Stimulated activated effector memory CD8-positive, alpha-beta T cell treated with anti-CD3 and anti-CD28 coated beads, Interleukin-12 subunit alpha, Interleukin-12 subunit beta, amount 100 ng/mL, for 72 hours (primary cell): Measurements from ENCODE around the gene CEP97.
A peak's percentile ranks its signal among the peaks of the same experiment; 100 is the strongest.
"Not testable (repeated sequence)": the region's sequence is repeated elsewhere in the genome, so short reads cannot be mapped to it uniquely, and the experiment has no call there.

Experiments
- ATAC-seq: fragments of 150-1000 bp; cut with Tn5 transposase; 2 replicates; pipeline ENCODE4 v1.10.0; 2021
- DNase-seq, 2 donors: peaks; one replicate each; pipeline ENCODE4 v3.0.0; 2021 to 2022; ENCODE audit warnings: low spot score in 2 of 2
- H3K27ac Mint-ChIP-seq: one replicate; pipeline ENCODE4 v1.8.0; 2022; ENCODE audit warnings: mild to moderate bottlenecking, mixed read lengths
- H3K36me3 Mint-ChIP-seq: one replicate; pipeline ENCODE4 v1.8.0; 2022; ENCODE audit warnings: mild to moderate bottlenecking, mixed read lengths
- H3K4me1 Mint-ChIP-seq: one replicate; pipeline ENCODE4 v1.8.0; 2022; ENCODE audit warnings: mixed read lengths
- H3K4me3 Mint-ChIP-seq: one replicate; pipeline ENCODE4 v1.8.0; 2022; ENCODE audit warnings: mild to moderate bottlenecking, mixed read lengths
- H3K9me3 Mint-ChIP-seq: one replicate; pipeline ENCODE4 v1.8.0; 2022; ENCODE audit warnings: mixed read lengths

The CEP97 gene

DNA sequence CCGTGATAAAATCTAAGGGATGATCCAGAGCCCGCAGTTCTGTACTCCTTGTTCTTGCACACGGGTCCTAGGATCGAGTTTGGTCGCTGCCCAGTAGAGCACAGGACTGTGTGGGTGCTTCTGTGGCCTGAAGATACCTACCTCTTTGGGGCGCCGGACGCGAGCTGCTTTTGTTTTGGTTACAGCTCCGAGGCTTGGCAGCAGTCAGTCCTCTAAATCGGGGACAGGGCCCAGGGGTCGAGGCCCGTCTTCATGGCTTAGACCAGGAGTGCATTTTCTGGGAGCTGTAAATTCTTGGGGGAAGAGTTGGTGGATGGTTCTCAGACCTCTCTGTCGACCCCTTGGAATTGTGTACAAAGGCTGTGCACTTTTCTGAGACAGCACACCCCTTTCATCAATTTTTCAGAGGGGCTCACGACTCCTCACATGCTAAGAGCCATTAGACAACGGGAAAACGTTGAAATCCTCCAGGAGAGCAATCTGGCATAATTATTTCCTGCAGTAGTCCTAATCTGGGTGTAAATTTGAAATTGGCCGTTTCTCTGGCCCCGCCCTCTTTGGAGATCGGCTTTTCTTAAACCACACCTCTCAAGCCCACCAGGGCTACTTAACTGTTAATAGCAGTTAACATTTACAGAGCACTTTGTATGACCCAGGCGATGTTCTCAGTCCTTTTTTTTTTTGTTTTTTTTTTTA is 928 bp downstream of the CEP97 start:
- peak in 1 of 2 donors; percentile 21 for DNase-seq
- peaks cover 49% of the 10 kb centered on the region for H3K36me3 Mint-ChIP-seq
- peak; percentile 37 for ATAC-seq
- H3K4me1 Mint-ChIP-seq = peaks cover 28% of the 10 kb centered on the region
- peak overlapping the region; percentile 92 for H3K27ac Mint-ChIP-seq
- peak overlapping the region; percentile 94 for H3K4me3 Mint-ChIP-seq
- no peaks in the 10 kb centered on the region for H3K9me3 Mint-ChIP-seq

DNA sequence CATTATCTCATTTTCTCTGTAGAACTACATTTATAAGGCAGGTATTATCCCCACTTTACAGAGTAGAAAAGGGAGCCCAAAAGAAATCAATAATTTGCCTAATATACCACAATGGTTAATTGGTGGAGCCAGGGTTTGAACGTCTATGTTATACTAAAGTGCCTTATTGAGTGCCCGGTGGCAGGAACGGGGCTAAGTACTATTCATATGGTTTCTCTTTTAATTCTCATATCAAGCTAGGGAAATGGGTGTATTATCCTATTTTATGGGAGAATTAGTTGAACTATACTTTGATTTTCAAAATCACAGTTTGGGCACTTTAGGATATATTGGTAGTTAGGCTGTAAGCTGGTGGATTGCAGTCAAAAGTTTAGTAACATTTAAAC is 1.5 kb downstream of the CEP97 start:
- no peak for DNase-seq
- Mint-ChIP-seq H3K27ac (peak overlapping the region; percentile 92), H3K9me3 (no peaks in the 10 kb centered on the region), H3K36me3 (peaks cover 54% of the 10 kb centered on the region), H3K4me1 (peaks cover 24% of the 10 kb centered on the region), H3K4me3 (peak overlapping the region; percentile 94)
- no peak for ATAC-seq

DNA sequence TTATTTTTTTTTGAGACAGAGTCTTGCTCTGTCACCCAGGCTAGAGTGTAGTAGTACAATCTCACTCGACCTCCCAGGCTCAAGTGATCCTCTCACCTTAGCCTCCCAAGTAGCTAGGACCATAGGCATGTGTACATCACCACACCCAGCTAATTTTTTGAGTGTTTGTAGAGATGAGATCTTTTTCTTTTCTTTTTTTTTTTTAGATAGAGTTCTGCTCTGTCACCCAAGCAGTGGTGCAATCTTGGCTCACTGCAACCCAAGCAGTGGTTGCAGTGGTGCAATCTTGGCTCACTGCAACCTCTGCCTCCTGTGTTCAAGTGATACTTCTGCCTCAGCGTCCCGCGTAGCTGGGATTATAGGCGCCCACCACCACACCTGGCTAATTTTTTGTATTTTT is 5.2 kb downstream of the CEP97 start:
- no peaks in the 10 kb centered on the region for H3K9me3 Mint-ChIP-seq
- H3K27ac Mint-ChIP-seq = no peak overlapping the region
- H3K4me1 Mint-ChIP-seq = no peaks in the 10 kb centered on the region
- no peak overlapping the region for H3K4me3 Mint-ChIP-seq
- DNase-seq = no peak
- no peak for ATAC-seq
- H3K36me3 Mint-ChIP-seq = peaks cover 86% of the 10 kb centered on the region

DNA sequence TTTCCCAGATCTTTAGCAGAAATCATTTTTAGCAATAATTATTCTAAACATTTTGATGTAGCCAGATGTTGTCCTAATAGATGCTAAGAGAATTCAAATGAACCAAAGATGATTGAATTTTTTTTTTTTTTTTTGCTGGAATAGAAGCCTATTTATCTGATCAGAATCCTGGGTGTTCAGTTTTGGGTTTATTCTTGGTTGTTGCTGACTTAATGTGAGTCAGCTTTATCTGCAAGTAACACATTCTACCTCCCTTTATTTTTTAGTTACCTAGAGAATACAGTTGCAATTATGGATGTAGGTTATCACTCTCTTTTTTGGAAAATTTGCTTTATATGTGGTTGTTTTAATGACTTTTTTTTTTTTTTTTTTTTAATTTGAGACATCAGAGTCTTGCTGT is 6.4 kb downstream of the CEP97 start:
- H3K4me1 Mint-ChIP-seq = no peaks in the 10 kb centered on the region
- H3K9me3 Mint-ChIP-seq = no peaks in the 10 kb centered on the region
- H3K36me3 Mint-ChIP-seq = peaks cover 92% of the 10 kb centered on the region
- no peak overlapping the region for H3K27ac Mint-ChIP-seq
- DNase-seq = no peak
- no peak overlapping the region for H3K4me3 Mint-ChIP-seq
- ATAC-seq = no peak

DNA sequence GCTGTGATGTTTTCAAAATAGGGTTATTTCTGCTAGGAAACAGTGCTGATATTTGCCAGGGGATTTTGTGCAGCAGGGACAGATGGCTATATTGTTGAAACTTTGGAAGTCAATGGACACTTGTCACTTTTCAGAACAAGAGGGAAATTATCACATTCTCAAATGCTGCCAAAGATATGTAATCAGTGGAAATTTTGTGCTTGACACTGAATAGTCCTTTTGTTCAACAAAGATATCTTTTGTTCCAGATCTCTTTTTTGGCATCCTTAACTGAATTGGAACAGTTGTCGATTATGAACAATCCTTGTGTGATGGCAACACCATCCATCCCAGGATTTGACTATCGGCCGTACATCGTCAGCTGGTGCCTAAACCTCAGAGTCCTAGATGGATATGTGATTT is 7.8 kb downstream of the CEP97 start:
- no peaks in the 10 kb centered on the region for H3K9me3 Mint-ChIP-seq

DNA sequence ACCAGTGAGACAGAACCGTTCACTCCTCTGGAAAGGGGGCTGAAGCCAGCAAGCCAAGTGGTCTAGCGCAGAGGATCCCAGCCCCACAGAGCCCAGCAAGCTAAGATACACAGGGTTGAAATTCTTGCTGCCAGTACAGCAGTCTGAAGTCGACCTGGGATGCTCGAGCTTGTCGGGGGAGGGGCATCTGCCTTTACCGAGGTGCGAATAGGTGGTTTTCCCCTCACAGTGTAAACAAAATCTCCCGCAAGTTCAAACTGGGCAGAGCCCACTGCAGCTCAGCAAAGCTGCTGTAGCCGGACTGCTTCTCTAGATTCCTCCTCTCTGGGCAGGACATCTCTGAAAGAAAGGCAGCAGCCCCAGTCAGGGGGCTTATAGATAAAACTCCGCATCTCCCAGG is 11.4 kb downstream of the CEP97 start:
- Mint-ChIP-seq H3K4me1 (no peaks in the 10 kb centered on the region), H3K27ac (no peak overlapping the region), H3K9me3 (no peaks in the 10 kb centered on the region), H3K36me3 (peaks cover 66% of the 10 kb centered on the region), H3K4me3 (no peak overlapping the region)
- ATAC-seq (no peak), DNase-seq (no peak)

More for the DNA sequence above, 7.8 kb downstream of the CEP97 start:
- Mint-ChIP-seq H3K36me3 (peaks cover 96% of the 10 kb centered on the region), H3K4me3 (no peak overlapping the region), H3K4me1 (no peaks in the 10 kb centered on the region), H3K27ac (no peak overlapping the region)
- ATAC-seq = no peak
- DNase-seq = no peak

DNA sequence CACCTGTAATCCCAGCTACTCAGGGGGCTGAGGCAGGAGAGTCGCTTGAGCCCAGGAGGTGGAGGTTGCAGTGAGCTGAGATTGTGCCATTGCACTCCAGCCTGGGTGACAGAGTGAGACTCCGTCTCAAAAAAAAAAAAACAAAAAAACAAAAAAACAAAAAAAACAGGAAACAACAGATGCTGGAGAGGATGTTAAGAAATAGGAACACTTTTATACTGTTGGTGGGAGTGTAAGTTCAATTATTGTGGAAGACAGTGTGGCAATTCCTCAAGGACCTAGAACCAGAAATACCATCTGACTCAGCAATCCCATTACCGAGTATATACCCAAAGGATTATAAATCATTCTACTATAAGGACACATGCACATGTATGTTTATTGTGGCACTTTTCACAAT is 17.5 kb downstream of the CEP97 start:
- not testable (repeated sequence) for H3K4me1 Mint-ChIP-seq, H3K9me3 Mint-ChIP-seq, ATAC-seq, H3K27ac Mint-ChIP-seq, DNase-seq, H3K36me3 Mint-ChIP-seq, H3K4me3 Mint-ChIP-seq

DNA sequence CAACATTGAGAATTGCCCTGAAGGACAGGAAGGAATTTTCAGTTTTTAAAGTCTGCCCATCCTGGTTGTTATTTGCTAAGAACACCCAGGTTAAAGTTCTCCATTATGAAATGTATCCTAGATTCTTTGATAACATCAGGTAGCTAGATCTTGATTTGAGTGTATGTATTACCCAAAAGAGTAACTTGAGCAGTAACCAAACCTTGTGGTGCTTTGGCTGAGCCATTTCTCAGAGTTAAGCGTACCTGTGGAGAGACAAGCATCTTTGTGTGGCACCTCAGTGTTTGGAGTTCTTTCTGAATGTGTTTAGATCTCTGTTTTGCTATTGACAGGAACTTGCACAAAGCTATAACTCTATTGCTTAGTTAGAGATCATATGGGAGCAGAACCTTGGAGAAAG is 20.4 kb downstream of the CEP97 start:
- H3K36me3 Mint-ChIP-seq = no peaks in the 10 kb centered on the region
- H3K4me3 Mint-ChIP-seq = no peak overlapping the region
- no peaks in the 10 kb centered on the region for H3K9me3 Mint-ChIP-seq
- H3K27ac Mint-ChIP-seq = no peak overlapping the region
- no peaks in the 10 kb centered on the region for H3K4me1 Mint-ChIP-seq
- DNase-seq (no peak), ATAC-seq (no peak)

DNA sequence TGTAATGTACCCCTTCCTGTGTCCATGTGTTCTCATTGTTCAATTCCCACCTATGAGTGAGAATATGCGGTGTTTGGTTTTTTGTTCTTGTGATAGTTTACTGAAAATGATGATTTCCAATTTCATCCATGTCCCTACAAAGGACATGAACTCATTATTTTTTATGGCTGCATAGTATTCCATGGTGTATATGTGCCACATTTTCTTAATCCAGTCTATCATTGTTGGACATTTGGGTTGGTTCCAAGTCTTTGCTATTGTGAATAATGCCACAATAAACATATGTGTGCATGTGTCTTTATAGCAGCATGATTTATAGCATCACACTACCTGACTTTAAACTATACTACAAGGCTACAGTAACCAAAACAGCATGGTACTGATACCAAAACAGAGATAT is 21.5 kb downstream of the CEP97 start:
- not testable (repeated sequence) for H3K4me1 Mint-ChIP-seq, H3K27ac Mint-ChIP-seq, ATAC-seq, H3K36me3 Mint-ChIP-seq, DNase-seq, H3K9me3 Mint-ChIP-seq, H3K4me3 Mint-ChIP-seq

DNA sequence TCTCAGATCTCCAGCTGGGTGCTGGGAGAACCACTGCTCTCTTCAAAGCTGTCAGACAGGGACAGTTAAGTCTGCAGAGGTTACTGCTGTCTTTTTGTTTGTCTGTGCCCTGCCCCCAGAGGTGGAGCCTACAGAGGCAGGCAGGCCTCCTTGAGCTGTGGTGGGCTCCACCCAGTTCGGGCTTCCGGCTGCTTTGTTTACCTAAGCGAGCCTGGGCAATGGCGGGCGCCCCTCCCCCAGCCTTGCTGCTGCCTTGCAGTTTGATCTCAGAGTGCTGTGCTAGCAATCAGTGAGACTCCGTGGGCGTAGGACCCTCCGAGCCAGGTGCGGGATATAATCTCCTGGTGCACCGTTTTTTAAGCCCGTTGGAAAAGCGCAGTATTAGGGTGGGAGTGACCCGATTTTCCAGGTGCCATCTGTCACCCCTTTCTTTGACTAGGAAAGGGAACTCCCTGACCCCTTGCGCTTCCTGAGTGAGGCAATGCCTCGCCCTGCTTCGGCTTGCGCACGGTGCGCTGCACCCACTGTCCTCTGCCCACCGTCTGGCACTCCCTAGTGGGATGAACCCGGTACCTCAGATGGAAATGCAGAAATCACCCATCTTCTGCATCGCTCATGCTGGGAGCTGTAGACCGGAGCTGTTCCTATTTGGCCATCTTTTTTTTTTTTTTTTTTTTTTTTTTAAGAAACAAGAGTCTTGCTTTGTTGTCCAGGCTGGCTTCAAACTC is 29.1 kb downstream of the CEP97 start:
- DNase-seq, ATAC-seq, H3K9me3 Mint-ChIP-seq: not testable (repeated sequence)
- peaks cover 29% of the 10 kb centered on the region for H3K4me1 Mint-ChIP-seq
- peak overlapping the region; percentile 19 for H3K27ac Mint-ChIP-seq
- peak overlapping the region; percentile 7 for H3K4me3 Mint-ChIP-seq
- H3K36me3 Mint-ChIP-seq = peaks cover 44% of the 10 kb centered on the region

DNA sequence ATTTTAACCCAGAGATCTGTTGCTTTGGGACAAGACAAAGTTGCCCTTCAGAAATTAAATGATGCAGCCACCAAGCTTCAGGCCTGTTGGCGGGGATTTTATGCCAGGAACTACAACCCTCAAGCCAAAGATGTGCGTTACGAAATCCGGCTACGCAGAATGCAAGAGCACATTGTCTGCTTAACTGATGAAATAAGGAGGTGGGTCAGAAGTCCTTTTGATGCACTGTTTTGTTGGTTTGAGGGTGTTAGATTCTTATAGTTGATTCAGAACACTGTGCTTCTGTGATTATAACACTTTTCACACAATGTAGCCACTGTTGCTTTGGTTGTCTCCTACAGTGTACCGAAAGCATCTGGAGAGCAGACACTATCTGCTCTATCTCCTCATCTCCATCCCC is 33.8 kb downstream of the CEP97 start:
- no peak overlapping the region for H3K4me3 Mint-ChIP-seq
- no peaks in the 10 kb centered on the region for H3K9me3 Mint-ChIP-seq
- peaks cover 36% of the 10 kb centered on the region for H3K4me1 Mint-ChIP-seq
- ATAC-seq (no peak), DNase-seq (no peak)
- peaks cover 59% of the 10 kb centered on the region for H3K36me3 Mint-ChIP-seq
- no peak overlapping the region for H3K27ac Mint-ChIP-seq

DNA sequence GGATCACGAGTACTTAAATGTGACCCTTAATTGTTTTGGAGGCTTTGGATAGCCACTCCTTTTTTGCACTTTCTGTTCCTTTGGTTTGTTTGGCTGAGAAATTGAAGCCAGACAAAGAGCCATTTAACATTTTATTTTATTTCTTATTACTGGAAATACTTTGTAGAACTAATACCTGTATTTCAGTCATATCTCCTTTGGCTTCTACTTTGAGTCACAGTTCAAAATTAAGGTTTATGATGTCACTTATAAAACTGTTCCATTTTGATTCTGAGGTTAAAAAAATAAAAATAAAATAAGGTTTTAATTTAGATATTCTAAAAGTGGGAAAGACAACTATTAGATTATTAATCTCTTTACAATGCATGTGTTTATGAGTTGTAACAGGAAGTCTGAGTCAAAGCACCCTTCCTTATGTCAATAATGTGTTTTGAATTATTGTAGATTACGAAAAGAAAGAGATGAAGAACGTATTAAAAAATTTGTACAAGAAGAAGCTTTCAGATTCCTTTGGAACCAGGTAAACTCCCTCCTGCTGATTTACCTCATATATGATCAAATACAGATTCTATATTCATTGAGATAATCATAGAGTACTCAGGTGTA is 37.7 kb downstream of the CEP97 start:
- H3K9me3 Mint-ChIP-seq = no peaks in the 10 kb centered on the region
- no peak for ATAC-seq

DNA sequence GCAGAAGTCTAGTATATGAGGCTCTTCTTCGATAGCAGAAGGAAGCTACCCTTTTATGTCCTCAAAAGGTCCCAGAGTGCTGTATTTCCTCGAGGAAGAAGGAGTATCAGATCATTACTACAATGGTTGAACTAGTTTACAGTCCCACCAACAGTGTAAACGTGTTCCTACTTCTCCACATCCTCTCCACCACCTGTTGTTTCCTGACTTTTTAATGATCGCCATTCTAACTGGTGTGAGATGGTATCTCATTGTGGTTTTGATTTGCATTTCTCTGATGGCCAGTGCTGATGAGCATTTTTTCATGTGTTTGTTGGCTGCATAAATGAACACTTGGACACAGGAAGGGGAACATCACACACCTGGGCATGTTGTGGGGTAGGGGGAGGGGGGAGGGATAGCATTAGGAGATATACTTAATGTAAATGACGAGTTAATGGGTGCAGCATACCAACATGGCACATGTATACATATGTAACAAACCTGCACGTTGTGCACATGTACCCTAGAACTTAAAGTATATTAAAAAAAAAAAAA is 53.4 kb downstream of the CEP97 start:
- peaks cover 10% of the 10 kb centered on the region for H3K36me3 Mint-ChIP-seq
- peaks cover 24% of the 10 kb centered on the region for H3K4me1 Mint-ChIP-seq
- ATAC-seq, DNase-seq, H3K27ac Mint-ChIP-seq, H3K9me3 Mint-ChIP-seq, H3K4me3 Mint-ChIP-seq: not testable (repeated sequence)

More for the DNA sequence above, 37.7 kb downstream of the CEP97 start:
- Mint-ChIP-seq H3K4me3 (no peak overlapping the region), H3K36me3 (peaks cover 45% of the 10 kb centered on the region), H3K4me1 (peaks cover 22% of the 10 kb centered on the region), H3K27ac (no peak overlapping the region)
- no peak for DNase-seq

DNA sequence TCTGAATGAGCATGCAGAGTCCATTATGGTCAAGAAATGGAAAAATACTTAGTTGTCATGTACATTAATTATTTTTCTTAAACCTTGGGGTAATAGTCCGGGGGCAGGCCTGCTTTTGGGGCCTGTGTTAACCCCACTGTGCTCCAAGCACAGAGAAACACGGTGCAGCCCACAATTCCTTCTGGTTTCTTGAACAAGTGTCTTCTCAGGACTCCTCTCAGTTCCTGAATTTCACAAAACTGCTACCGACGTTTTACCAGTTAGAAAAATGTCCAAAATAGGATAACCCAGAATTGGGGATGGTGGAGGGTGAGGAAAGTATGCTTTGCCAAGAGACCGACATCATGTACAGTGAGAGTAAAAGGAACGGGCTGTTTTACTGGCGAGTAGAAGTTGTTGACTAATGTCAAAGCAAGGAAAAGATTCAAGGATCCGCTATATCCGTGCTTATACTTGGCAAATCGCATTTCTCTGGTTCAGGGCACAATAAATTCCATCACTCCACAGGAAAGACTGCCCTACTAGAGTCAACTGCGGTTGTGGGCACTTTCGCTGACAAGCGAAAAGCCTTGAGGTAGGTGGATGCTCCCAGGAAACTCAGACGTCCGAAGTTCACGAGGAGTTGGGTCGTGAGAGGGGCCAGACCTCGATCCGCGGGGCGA is 54.1 kb downstream of the CEP97 start:
- ATAC-seq (no peak), DNase-seq (no peak)
- peak overlapping the region; percentile 94 for H3K27ac Mint-ChIP-seq
- H3K4me1 Mint-ChIP-seq = peaks cover 28% of the 10 kb centered on the region
- H3K9me3 Mint-ChIP-seq = no peaks in the 10 kb centered on the region
- peak overlapping the region; percentile 80 for H3K4me3 Mint-ChIP-seq
- H3K36me3 Mint-ChIP-seq = peaks cover 17% of the 10 kb centered on the region
